ENCODE measurements around the gene UNC13D. TPM values are rescaled to one million over a fixed set of nuclear protein-coding genes. Genes with fewer than 3 reads are reported as not detected.

Gene UNC13D
- total RNA-seq, 1 donor from 2014 or later, result 7.1 TPM

- no peaks in the 10 kb centered on the region for H3K9me3 Mint-ChIP-seq
- H3K27me3 Mint-ChIP-seq, result no peaks in the 10 kb centered on the region
- DNase-seq (ENCODE audit: extremely low spot score, unreplicated experiment), result no peak
- H3K27ac Mint-ChIP-seq, result peak overlapping the region; percentile 88
- TF ChIP-seq CTCF (conservative IDR thresholded peaks at IDR 0.05), result no peak
- peak overlapping the region; percentile 24 for H3K4me3 Mint-ChIP-seq
- peaks cover 7% of the 10 kb centered on the region for H3K36me3 Mint-ChIP-seq
- H3K4me1 Mint-ChIP-seq (ENCODE audit: unreplicated experiment), result peaks cover 10% of the 10 kb centered on the region
Observed at GRCh38 chr17:75825149-75825552, 19.1 kb downstream of the UNC13D start.

- Mint-ChIP-seq H3K4me1 (ENCODE audit: unreplicated experiment) (peaks cover 10% of the 10 kb centered on the region), H3K27me3 (no peaks in the 10 kb centered on the region), H3K9me3 (no peaks in the 10 kb centered on the region), H3K27ac (peak overlapping the region; percentile 74), H3K4me3 (no peak overlapping the region), H3K36me3 (peaks cover 7% of the 10 kb centered on the region)
- no peak for DNase-seq (ENCODE audit: extremely low spot score, unreplicated experiment)
- no peak for TF ChIP-seq CTCF (conservative IDR thresholded peaks at IDR 0.05)
Observed at GRCh38 chr17:75824666-75825065, 19.5 kb downstream of the UNC13D start.

GRCh38 chr17:75824050-75824552, 20.1 kb downstream of the UNC13D start:
- peak overlapping the region; percentile 74 for H3K27ac Mint-ChIP-seq
- no peaks in the 10 kb centered on the region for H3K27me3 Mint-ChIP-seq
- H3K9me3 Mint-ChIP-seq, result no peaks in the 10 kb centered on the region
- H3K36me3 Mint-ChIP-seq, result peaks cover 7% of the 10 kb centered on the region
- DNase-seq (ENCODE audit: extremely low spot score, unreplicated experiment), result no peak
- TF ChIP-seq CTCF (conservative IDR thresholded peaks at IDR 0.05), result no peak
- H3K4me1 Mint-ChIP-seq (ENCODE audit: unreplicated experiment), result peaks cover 10% of the 10 kb centered on the region
- H3K4me3 Mint-ChIP-seq, result no peak overlapping the region

GRCh38 chr17:75823257-75824041, 20.8 kb downstream of the UNC13D start:
- H3K27ac Mint-ChIP-seq, result no peak overlapping the region
- no peaks in the 10 kb centered on the region for H3K27me3 Mint-ChIP-seq
- no peak for TF ChIP-seq CTCF (conservative IDR thresholded peaks at IDR 0.05)
- DNase-seq (ENCODE audit: extremely low spot score, unreplicated experiment), result no peak
- no peaks in the 10 kb centered on the region for H3K9me3 Mint-ChIP-seq
- H3K4me1 Mint-ChIP-seq (ENCODE audit: unreplicated experiment), result peaks cover 10% of the 10 kb centered on the region
- peaks cover 12% of the 10 kb centered on the region for H3K36me3 Mint-ChIP-seq
- H3K4me3 Mint-ChIP-seq, result no peak overlapping the region

GRCh38 chr17:75822800-75823166, 21.4 kb downstream of the UNC13D start:
- no peak overlapping the region for H3K4me3 Mint-ChIP-seq
- H3K27me3 Mint-ChIP-seq, result no peaks in the 10 kb centered on the region
- TF ChIP-seq CTCF (conservative IDR thresholded peaks at IDR 0.05), result no peak
- peaks cover 4% of the 10 kb centered on the region for H3K4me1 Mint-ChIP-seq (ENCODE audit: unreplicated experiment)
- no peak overlapping the region for H3K27ac Mint-ChIP-seq
- H3K9me3 Mint-ChIP-seq, result no peaks in the 10 kb centered on the region
- peaks cover 12% of the 10 kb centered on the region for H3K36me3 Mint-ChIP-seq
- DNase-seq (ENCODE audit: extremely low spot score, unreplicated experiment), result no peak

Measured in type B pancreatic cell (in vitro differentiated cells).